H9 (cell line): ENCODE data around the gene FRAS1. TPM values are rescaled to one million over a fixed set of nuclear protein-coding genes. Genes with fewer than 3 reads are reported as not detected.

ENCODE experiments used
- DNase-seq: peaks from one replicate; pipeline ENCODE4 v3.0.0-alpha.2; 2017
- H2AFZ ChIP-seq: one replicate; pipeline ENCODE4 v1.6.1; 2013; ENCODE audit warnings: mild to moderate bottlenecking, low read length, control low read depth, moderate library complexity
- H2AK5ac ChIP-seq: 2 replicates; pipeline ENCODE4 v1.6.1; 2013; ENCODE audit warnings: low read length, control low read depth, mixed read lengths; ENCODE audit not compliant: insufficient read length
- H2BK120ac ChIP-seq: one replicate; pipeline ENCODE4 v1.6.1; 2013; ENCODE audit warnings: low read depth, mild to moderate bottlenecking, low read length, control low read depth, inconsistent platforms; ENCODE audit not compliant: poor library complexity, severe bottlenecking
- H2BK12ac ChIP-seq: 2 replicates; pipeline ENCODE4 v1.6.1; 2013; ENCODE audit warnings: low read length, control low read depth, mixed read lengths, low read depth; ENCODE audit not compliant: insufficient read length
- H2BK15ac ChIP-seq: 2 replicates; pipeline ENCODE4 v1.6.1; 2013; ENCODE audit warnings: low read depth, low read length, control low read depth
- H2BK20ac ChIP-seq: one replicate; pipeline ENCODE4 v1.6.1; 2013; ENCODE audit warnings: low read depth, mild to moderate bottlenecking, low read length, control low read depth, inconsistent platforms; ENCODE audit not compliant: poor library complexity, severe bottlenecking
- H2BK5ac ChIP-seq: 2 replicates; pipeline ENCODE4 v1.6.1; 2013; ENCODE audit warnings: low read length, control low read depth, mixed read lengths; ENCODE audit not compliant: insufficient read length
- H3K14ac ChIP-seq: 2 replicates; pipeline ENCODE4 v1.6.1; 2013; ENCODE audit warnings: low read length, control low read depth; ENCODE audit not compliant: insufficient read depth
- H3K18ac ChIP-seq: 2 replicates; pipeline ENCODE4 v1.6.1; 2013; ENCODE audit warnings: low read depth, mild to moderate bottlenecking, mixed read lengths, low read length, control low read depth; ENCODE audit not compliant: insufficient read length
- H3K23ac ChIP-seq: 2 replicates; pipeline ENCODE4 v1.6.1; 2013; ENCODE audit warnings: low read length, control low read depth, mixed read lengths, low read depth; ENCODE audit not compliant: insufficient read length
- H3K23me2 ChIP-seq: 2 replicates; pipeline ENCODE4 v1.6.1; 2013; ENCODE audit warnings: low read depth, mild to moderate bottlenecking, mixed read lengths, low read length, control low read depth; ENCODE audit not compliant: insufficient read length, poor library complexity, severe bottlenecking
- H3K27ac ChIP-seq: 2 replicates; pipeline ENCODE4 v1.5.1; 2013; ENCODE audit warnings: low read length, control low read depth, mixed read lengths, low read depth; ENCODE audit not compliant: insufficient read length
- H3K27me3 ChIP-seq: 2 replicates; pipeline ENCODE4 v1.6.1; 2013; ENCODE audit warnings: low read length, control low read depth, inconsistent platforms; ENCODE audit not compliant: insufficient read depth
- H3K4ac ChIP-seq: 2 replicates; pipeline ENCODE4 v1.6.1; 2013; ENCODE audit warnings: low read depth, mild to moderate bottlenecking, control low read depth, inconsistent platforms, low read length, moderate library complexity
- H3K4me1 ChIP-seq: 2 replicates; pipeline ENCODE4 v1.6.1; 2013; ENCODE audit warnings: low read length, control low read depth, inconsistent platforms; ENCODE audit not compliant: insufficient read depth
- H3K4me2 ChIP-seq: 2 replicates; pipeline ENCODE4 v1.6.1; 2013; ENCODE audit warnings: low read length, control low read depth, mixed read lengths; ENCODE audit not compliant: insufficient read length, insufficient read depth
- H3K56ac ChIP-seq: 2 replicates; pipeline ENCODE4 v1.6.1; 2013; ENCODE audit warnings: low read depth, mild to moderate bottlenecking, mixed read lengths, low read length, control low read depth; ENCODE audit not compliant: insufficient read length
- H3K79me1 ChIP-seq: 2 replicates; pipeline ENCODE4 v1.6.1; 2013; ENCODE audit warnings: low read depth, mild to moderate bottlenecking, moderate library complexity, low read length, control low read depth, inconsistent platforms; ENCODE audit not compliant: insufficient read depth, poor library complexity, severe bottlenecking
- H3K79me2 ChIP-seq: 2 replicates; pipeline ENCODE4 v1.6.1; 2013; ENCODE audit warnings: low read length, control low read depth, inconsistent platforms; ENCODE audit not compliant: insufficient read depth
- H3K9ac ChIP-seq: 2 replicates; pipeline ENCODE4 v1.6.1; 2013; ENCODE audit warnings: low read length, control low read depth, mixed read lengths; ENCODE audit not compliant: insufficient read length; ENCODE audit errors: extremely low read depth
- H3K9me3 ChIP-seq: one replicate; pipeline ENCODE4 v1.6.1; 2013; ENCODE audit warnings: low read depth, low read length, inconsistent platforms; ENCODE audit not compliant: control insufficient read depth
- H3T11ph ChIP-seq: one replicate; pipeline ENCODE4 v1.6.1; 2013; ENCODE audit warnings: mild to moderate bottlenecking, low read length, control low read depth, inconsistent platforms
- H4K20me1 ChIP-seq: one replicate; pipeline ENCODE4 v1.6.1; 2013; ENCODE audit not compliant: control insufficient read depth, insufficient read length, insufficient read depth
- H4K5ac ChIP-seq: 2 replicates; pipeline ENCODE4 v1.6.1; 2013; ENCODE audit warnings: low read depth, mild to moderate bottlenecking, mixed read lengths, low read length, control low read depth; ENCODE audit not compliant: insufficient read length
- H4K8ac ChIP-seq: replicated peaks from 2 replicates; pipeline ENCODE4 v1.6.1; 2013; ENCODE audit warnings: low read length, control low read depth, mixed read lengths, low read depth; ENCODE audit not compliant: insufficient read length
- H4K91ac ChIP-seq: 2 replicates; pipeline ENCODE4 v1.6.1; 2013; ENCODE audit warnings: low read depth, mild to moderate bottlenecking, moderate library complexity, mixed read lengths, low read length, control low read depth; ENCODE audit not compliant: insufficient read length
- H3K27ac Mint-ChIP-seq, 3 experiments: 2 replicates in 2 of 3; 3 replicates in 1 of 3; pipeline ENCODE4 v1.8.0; 2020 to 2021; ENCODE audit warnings: mixed read lengths in 3 of 3, mild to moderate bottlenecking in 1 of 3, moderate library complexity in 1 of 3
- H3K27me3 Mint-ChIP-seq: 2 replicates; pipeline ENCODE4 v1.8.0; 2021; ENCODE audit warnings: low read depth, mild to moderate bottlenecking, moderate library complexity, mixed read lengths
- H3K36me3 Mint-ChIP-seq, 3 experiments: 2 replicates in 2 of 3; 3 replicates in 1 of 3; pipeline ENCODE4 v1.8.0; 2020 to 2021; ENCODE audit warnings: low read depth in 3 of 3, mixed read lengths in 3 of 3; ENCODE audit not compliant: insufficient read depth in 1 of 3
- H3K4me1 Mint-ChIP-seq, 2 experiments: 2 replicates each; pipeline ENCODE4 v1.8.0; 2020; ENCODE audit warnings: mixed read lengths in 2 of 2
- H3K4me3 Mint-ChIP-seq, 2 experiments: 2 replicates in 1 of 2; 3 replicates in 1 of 2; pipeline ENCODE4 v1.8.0; 2020 to 2021; ENCODE audit warnings: mild to moderate bottlenecking in 2 of 2, mixed read lengths in 2 of 2, moderate library complexity in 1 of 2
- H3K9me3 Mint-ChIP-seq, 2 experiments: 2 replicates in 1 of 2; 3 replicates in 1 of 2; pipeline ENCODE4 v1.8.0; 2020; ENCODE audit warnings: mild to moderate bottlenecking in 2 of 2, mixed read lengths in 2 of 2, moderate library complexity in 1 of 2
- WGBS: extraction: QIAGEN DNeasy Blood & Tissue Kit; methylation state at CpG from one replicate; pipeline ENCODE4 v1.1.7; 2013; ENCODE audit warnings: missing lambda C conversion rate, low lambda C conversion rate, mixed read lengths; ENCODE audit not compliant: insufficient read length; ENCODE audit errors: extremely low coverage; 5-methylcytosine and 5-hydroxymethylcytosine counted together
- total RNA-seq: library from RNA; stranded (reverse); gene quantifications from 2 replicates; pipeline ENCODE4 v1.2.1, GENCODE V29; 2021
- TF ChIP-seq, protein P1 (sequence below): fragments of 200-600 bp; sonication (generic); conservative IDR thresholded peaks from 3 replicates; pipeline ENCODE4 v1.8.0; 2021; ENCODE audit warnings: antibody characterized with exemption, mild to moderate bottlenecking

Gene FRAS1
- total RNA-seq, 1 experiment from 2014 or later, result 58.5 TPM

DNA sequence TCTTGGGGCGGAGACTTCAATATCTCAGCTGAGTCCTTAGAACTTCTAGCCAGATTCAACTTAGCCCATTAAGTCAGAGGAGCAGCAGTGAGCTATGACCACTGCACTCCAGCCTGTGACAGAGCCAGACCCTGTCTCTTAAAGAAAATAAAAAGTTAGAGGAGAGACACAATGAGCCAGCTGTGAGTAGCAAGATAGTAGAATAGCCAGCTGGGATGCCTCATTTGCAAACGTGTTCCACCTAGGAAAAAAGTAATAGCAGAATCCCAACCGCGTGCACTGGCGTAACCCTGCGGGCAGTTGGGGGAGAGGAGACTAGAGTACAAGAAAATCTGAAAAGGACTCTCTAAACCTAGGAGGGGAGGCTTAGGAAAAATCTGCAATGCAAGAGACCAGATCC, 361.3 kb downstream of the FRAS1 start:
- Histone ChIP-seq H3K79me2 (no peaks in the 10 kb centered on the region), H3K9ac (no peak overlapping the region), H4K91ac (no peak overlapping the region), H4K5ac (no peak overlapping the region), H3K4me2 (no peak overlapping the region), H2BK15ac (no peak overlapping the region), H2BK20ac (no peak overlapping the region), H2AFZ (no peak overlapping the region), H4K8ac (no peak overlapping the region), H3K56ac (no peak overlapping the region), H4K20me1 (no peaks in the 10 kb centered on the region), H2AK5ac (no peak overlapping the region), H3K27ac (no peak overlapping the region), H2BK120ac (no peak overlapping the region), H3K9me3 (no peaks in the 10 kb centered on the region), H3K18ac (no peak overlapping the region), H3K27me3 (no peaks in the 10 kb centered on the region), H3K79me1 (no peaks in the 10 kb centered on the region), H3K23ac (no peak overlapping the region), H3K4me1 (no peaks in the 10 kb centered on the region), H3K4ac (no peak overlapping the region), H2BK12ac (no peak overlapping the region), H3K14ac (no peak overlapping the region), H3K23me2 (no peaks in the 10 kb centered on the region), H2BK5ac (no peak overlapping the region), H3T11ph (no peak overlapping the region)
- WGBS, result no CpG with 5 or more reads among the region's 6 CpGs
- no peak for DNase-seq
- Mint-ChIP-seq H3K36me3 (peaks cover 34 to 59% (median 50%) of the 10 kb centered on the region in 3 experiments), H3K4me1 (peaks cover 23 to 29% of the 10 kb centered on the region in 2 experiments), H3K27me3 (no peaks in the 10 kb centered on the region), H3K27ac (peak overlapping the region in 1 of 3 experiments; percentile 73; a peak in 3 of 7 replicates), H3K9me3 (no peaks in the 10 kb centered on the region), H3K4me3 (no peak overlapping the region)
- TF ChIP-seq, protein P1, sequence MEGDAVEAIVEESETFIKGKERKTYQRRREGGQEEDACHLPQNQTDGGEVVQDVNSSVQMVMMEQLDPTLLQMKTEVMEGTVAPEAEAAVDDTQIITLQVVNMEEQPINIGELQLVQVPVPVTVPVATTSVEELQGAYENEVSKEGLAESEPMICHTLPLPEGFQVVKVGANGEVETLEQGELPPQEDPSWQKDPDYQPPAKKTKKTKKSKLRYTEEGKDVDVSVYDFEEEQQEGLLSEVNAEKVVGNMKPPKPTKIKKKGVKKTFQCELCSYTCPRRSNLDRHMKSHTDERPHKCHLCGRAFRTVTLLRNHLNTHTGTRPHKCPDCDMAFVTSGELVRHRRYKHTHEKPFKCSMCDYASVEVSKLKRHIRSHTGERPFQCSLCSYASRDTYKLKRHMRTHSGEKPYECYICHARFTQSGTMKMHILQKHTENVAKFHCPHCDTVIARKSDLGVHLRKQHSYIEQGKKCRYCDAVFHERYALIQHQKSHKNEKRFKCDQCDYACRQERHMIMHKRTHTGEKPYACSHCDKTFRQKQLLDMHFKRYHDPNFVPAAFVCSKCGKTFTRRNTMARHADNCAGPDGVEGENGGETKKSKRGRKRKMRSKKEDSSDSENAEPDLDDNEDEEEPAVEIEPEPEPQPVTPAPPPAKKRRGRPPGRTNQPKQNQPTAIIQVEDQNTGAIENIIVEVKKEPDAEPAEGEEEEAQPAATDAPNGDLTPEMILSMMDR, result no peak
